Measurements from ENCODE around the gene PPP1R12B. TPM values are rescaled to one million over a fixed set of nuclear protein-coding genes. Genes with fewer than 3 reads are reported as not detected.

The PPP1R12B gene
- 72.2 and 81.0 TPM in 2 replicates for total RNA-seq
- polyA plus RNA-seq (2012) = 11.0 TPM

GRCh38 chr1:202348509-202349205, at the start of gene PPP1R12B:
Gene PPP1R12B (plus strand): TSS chr1:202348699. CDS start chr1:202348852, 153 bp downstream.
- DNase-seq (ENCODE audit: low read depth) = peak; percentile 100

- DNase-seq (ENCODE audit: low read depth) = no peak
Measured at GRCh38 chr1:202302166-202302565, 46.3 kb upstream of the PPP1R12B start.

- DNase-seq (ENCODE audit: low read depth) = peak; percentile 87
Measured at GRCh38 chr1:202304375-202304774, 44.1 kb upstream of the PPP1R12B start.

- no peak for DNase-seq (ENCODE audit: low read depth)
Measured at GRCh38 chr1:202305168-202305567, 43.3 kb upstream of the PPP1R12B start.

GRCh38 chr1:202306535-202307345, 41.8 kb upstream of the PPP1R12B start:
- no peak for DNase-seq (ENCODE audit: low read depth)

GRCh38 chr1:202310071-202310725, 38.3 kb upstream of the PPP1R12B start:
- no peak for DNase-seq (ENCODE audit: low read depth)

- DNase-seq (ENCODE audit: low read depth) = no peak
Measured at GRCh38 chr1:202310746-202311145, 37.8 kb upstream of the PPP1R12B start.

- no peak for DNase-seq (ENCODE audit: low read depth)
Measured at GRCh38 chr1:202311875-202312635, 36.4 kb upstream of the PPP1R12B start.

GRCh38 chr1:202315576-202316168, 32.8 kb upstream of the PPP1R12B start:
- DNase-seq (ENCODE audit: low read depth) = peak; percentile 75

GRCh38 chr1:202316186-202316585, 32.3 kb upstream of the PPP1R12B start:
- DNase-seq (ENCODE audit: low read depth) = no peak

GRCh38 chr1:202317941-202318925, 30.3 kb upstream of the PPP1R12B start:
- no peak for DNase-seq (ENCODE audit: low read depth)

GRCh38 chr1:202319381-202320080, 29.0 kb upstream of the PPP1R12B start:
- DNase-seq (ENCODE audit: low read depth) = no peak

- no peak for DNase-seq (ENCODE audit: low read depth)
Measured at GRCh38 chr1:202320081-202320405, 28.5 kb upstream of the PPP1R12B start.

GRCh38 chr1:202323731-202324130, 24.8 kb upstream of the PPP1R12B start:
- DNase-seq (ENCODE audit: low read depth) = peak; percentile 84

GRCh38 chr1:202324646-202325045, 23.9 kb upstream of the PPP1R12B start:
- no peak for DNase-seq (ENCODE audit: low read depth)

- DNase-seq (ENCODE audit: low read depth) = no peak
Measured at GRCh38 chr1:202329891-202330290, 18.6 kb upstream of the PPP1R12B start.

GRCh38 chr1:202333861-202334260, 14.6 kb upstream of the PPP1R12B start:
- no peak for DNase-seq (ENCODE audit: low read depth)

- peak; percentile 64 for DNase-seq (ENCODE audit: low read depth)
Measured at GRCh38 chr1:202343652-202344349, 4.7 kb upstream of the PPP1R12B start.
